ENCODE data around the gene SLC17A3.

DNA sequence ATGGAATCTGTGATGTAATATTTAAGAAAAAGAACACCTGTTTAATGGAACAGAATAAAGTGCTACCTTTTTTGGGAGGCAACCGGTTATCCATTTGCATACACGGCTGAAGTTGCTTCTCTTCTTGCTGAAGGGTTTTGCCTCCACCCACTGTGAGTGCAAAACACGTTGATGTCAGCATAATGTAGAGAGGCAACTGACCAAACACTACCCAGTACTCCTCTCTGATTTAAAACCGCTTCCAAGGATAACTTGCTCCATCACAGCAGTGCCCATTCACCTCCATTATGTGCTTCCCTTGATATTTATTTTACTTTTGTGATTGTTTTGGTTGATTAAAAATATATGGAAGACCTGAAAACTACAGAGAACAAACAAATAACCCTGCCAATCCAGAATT is 43.6 kb downstream of the SLC17A3 start:
- TF ChIP-seq GATA2 (IDR thresholded peaks at IDR 0.05; ENCODE audit: low read depth, low read length) (no peak), GATA3 (IDR thresholded peaks at IDR 0.05; ENCODE audit: low read depth, low read length) (no peak)

All from SH-SY5Y (cell line).